HG02970 (cell line): ENCODE data around the gene ZBED3.
A peak's percentile ranks its signal among the peaks of the same experiment; 100 is the strongest.
"Not testable (repeated sequence)": the region's sequence is repeated elsewhere in the genome, so short reads cannot be mapped to it uniquely, and the experiment has no call there.

Experiments
- ATAC-seq: cut with Tn5 transposase; IDR thresholded peaks from one replicate; pipeline ENCODE4 v1.9.1; 2021; ENCODE audit warnings: mild to moderate bottlenecking, moderate library complexity, moderate number of reproducible peaks; ENCODE audit not compliant: unreplicated experiment, low FRiP score

ZBED3 gene

GRCh38 chr5:77080479-77080878 lies 6.6 kb downstream of the ZBED3 start:
- ATAC-seq: not testable (repeated sequence)

- no peak for ATAC-seq
These were observed 9.3 kb downstream of the ZBED3 start for GRCh38 chr5:77077829-77078176.

GRCh38 chr5:77076961-77077828 lies 9.9 kb downstream of the ZBED3 start:
- peak; percentile 68 for ATAC-seq

GRCh38 chr5:77074745-77075144 lies 12.3 kb downstream of the ZBED3 start:
- ATAC-seq: no peak

GRCh38 chr5:77073667-77074066 lies 13.4 kb downstream of the ZBED3 start:
- no peak for ATAC-seq

- ATAC-seq: no peak
These were observed 20.2 kb downstream of the ZBED3 start for GRCh38 chr5:77066823-77067442.

- ATAC-seq: no peak
These were observed 20.9 kb downstream of the ZBED3 start for GRCh38 chr5:77066184-77066583.

- no peak for ATAC-seq
These were observed 21.8 kb downstream of the ZBED3 start for GRCh38 chr5:77065256-77065655.

- no peak for ATAC-seq
These were observed 23.0 kb downstream of the ZBED3 start for GRCh38 chr5:77064040-77064439.

- ATAC-seq: no peak
These were observed 40.5 kb downstream of the ZBED3 start for GRCh38 chr5:77046416-77047073.

- ATAC-seq: no peak
These were observed 51.1 kb downstream of the ZBED3 start for GRCh38 chr5:77035950-77036349.

- no peak for ATAC-seq
These were observed 53.7 kb downstream of the ZBED3 start for GRCh38 chr5:77033338-77033737.

GRCh38 chr5:77032635-77033034 lies 54.5 kb downstream of the ZBED3 start:
- no peak for ATAC-seq

- ATAC-seq: no peak
These were observed 55.2 kb downstream of the ZBED3 start for GRCh38 chr5:77031891-77032290.

- peak; percentile 97 for ATAC-seq
These were observed 56.7 kb downstream of the ZBED3 start, which contains the start of gene AGGF1 for GRCh38 chr5:77030097-77031071. Gene AGGF1, plus strand, starts transcription at chr5:77030404. Its CDS starts 363 bp downstream, at chr5:77030767.

- ATAC-seq: no peak
These were observed 57.7 kb downstream of the ZBED3 start for GRCh38 chr5:77029376-77029885.

- no peak for ATAC-seq
These were observed 58.3 kb downstream of the ZBED3 start for GRCh38 chr5:77028631-77029375.

- no peak for ATAC-seq
These were observed 62.6 kb downstream of the ZBED3 start for GRCh38 chr5:77024490-77024889.
